ENCODE data around the gene USHBP1.

- TF ChIP-seq CTCF (IDR thresholded peaks at IDR 0.05; ENCODE audit: poor library complexity, severe bottlenecking) = no peak
- TF ChIP-seq POLR2AphosphoS5 (IDR thresholded peaks at IDR 0.05) = no peak
- no peak for TF ChIP-seq MXI1 (conservative IDR thresholded peaks at IDR 0.05; ENCODE audit: poor library complexity, severe bottlenecking)
- TF ChIP-seq SMC3 (conservative IDR thresholded peaks at IDR 0.05; ENCODE audit: poor library complexity) = no peak
- no peak for TF ChIP-seq REST (IDR thresholded peaks at IDR 0.05; ENCODE audit: borderline replicate concordance)
- no peak for TF ChIP-seq RAD21 (conservative IDR thresholded peaks at IDR 0.05)
- TF ChIP-seq EP300 (conservative IDR thresholded peaks at IDR 0.05; ENCODE audit: poor library complexity, severe bottlenecking) = no peak
- no peak for TF ChIP-seq EZH2 (IDR thresholded peaks at IDR 0.05; ENCODE audit: borderline replicate concordance, insufficient read depth, low read length, poor library complexity, severe bottlenecking)
- no peak for TF ChIP-seq TAF1 (IDR thresholded peaks at IDR 0.05; ENCODE audit: low read depth)
These were observed 26.5 kb downstream of the USHBP1 start for GRCh38 chr19:17237747-17238706.
